GM12878 (cell line): ENCODE results near the gene OSBPL3. TPM values are rescaled to one million over a fixed set of nuclear protein-coding genes. Genes with fewer than 3 reads are reported as not detected.

Experiments
- ATAC-seq: fragments of 200-7000 bp; cut with Tn5 transposase; 3 replicates; pipeline ENCODE4 v1.9.1; 2020; ENCODE audit warnings: mild to moderate bottlenecking, moderate library complexity
- BruUV-seq: library from RNA; stranded (reverse); fragments of 400-500 nt; replicated peaks from 2 replicates; lab custom pipeline; 2021; lab: Mats Ljungman, UMichigan
- CTCF ChIA-PET: fragments of 300-600 bp; sonication (Branson Sonifier 250); formaldehyde crosslinking; extraction: SDS; loops from one replicate; lab custom pipeline; 2021; ENCODE audit warnings: inconsistent platforms; lab: Yijun Ruan, JAX
- POLR2A ChIA-PET: fragments of 350-600 bp; formaldehyde crosslinking; extraction: SDS; loops from one replicate; lab custom pipeline; 2021; ENCODE audit warnings: inconsistent platforms; lab: Charles Lee
- RAD21 ChIA-PET: fragments of 300-600 bp; sonication (Branson Sonifier 250); formaldehyde crosslinking; loops from one replicate; lab custom pipeline; 2023; ENCODE audit warnings: antibody characterized with exemption; ENCODE audit not compliant: unreplicated experiment; lab: Charles Lee
- SMC1A ChIA-PET: fragments of 300-600 bp; sonication (Branson Sonifier 250); formaldehyde crosslinking; loops from one replicate; lab custom pipeline; 2023; ENCODE audit not compliant: unreplicated experiment, uncharacterized antibody; lab: Charles Lee
- DNase-seq: peaks from one replicate; pipeline ENCODE4 v3.0.0-alpha.2; 2011; ENCODE audit warnings: low read depth, low spot score
- FAIRE-seq: peaks from 3 replicates; lab custom pipeline; 2011; peaks lifted over from hg19 to GRCh38; lab: Jason Lieb, UNC
- H2AFZ ChIP-seq: 2 replicates; pipeline ENCODE4 v1.6.0; 2011; ENCODE audit warnings: low read depth, low read length, control low read depth; ENCODE audit not compliant: control insufficient read depth
- H3K27ac ChIP-seq: 2 replicates; pipeline ENCODE4 v1.5.1; 2011; ENCODE audit warnings: control low read depth; ENCODE audit not compliant: control insufficient read depth, insufficient read depth
- H3K27me3 ChIP-seq, 2 experiments: replicated peaks in 1 of 2; 2 replicates each; pipeline versions ENCODE4 v1.6.0 to v1.6.1; 2011; ENCODE audit warnings: low read length in 1 of 2; ENCODE audit not compliant: control insufficient read depth in 2 of 2, insufficient read depth in 2 of 2
- H3K36me3 ChIP-seq, 2 experiments: 2 replicates each; pipeline ENCODE4 v1.5.1; 2011; ENCODE audit warnings: low read length in 1 of 2; ENCODE audit not compliant: control insufficient read depth in 2 of 2, insufficient read depth in 2 of 2
- H3K4me1 ChIP-seq: 2 replicates; pipeline ENCODE4 v1.6.1; 2011; ENCODE audit warnings: mild to moderate bottlenecking, low read length, moderate library complexity, mixed read lengths; ENCODE audit not compliant: control insufficient read depth, insufficient read depth
- H3K4me2 ChIP-seq: 2 replicates; pipeline ENCODE4 v1.6.0; 2011; ENCODE audit warnings: control low read depth; ENCODE audit not compliant: control insufficient read depth, insufficient read depth
- H3K4me3 ChIP-seq: fragments of 200-600 bp; sonication (generic); 2 replicates; pipeline ENCODE4 v1.5.1; 2016
- H3K79me2 ChIP-seq: 2 replicates; pipeline ENCODE4 v1.6.0; 2011; ENCODE audit warnings: low read length; ENCODE audit not compliant: control insufficient read depth, insufficient read depth
- H3K9ac ChIP-seq: 2 replicates; pipeline ENCODE4 v1.8.0; 2011; ENCODE audit warnings: low read length, control low read depth, mixed read lengths; ENCODE audit not compliant: control insufficient read depth, insufficient read depth
- H3K9me3 ChIP-seq: replicated peaks from 3 replicates; pipeline ENCODE4 v1.5.1; 2011; ENCODE audit warnings: mild to moderate bottlenecking, low read length; ENCODE audit not compliant: control insufficient read depth, insufficient read depth
- H4K20me1 ChIP-seq: 2 replicates; pipeline ENCODE4 v1.6.0; 2011; ENCODE audit not compliant: control insufficient read depth, insufficient read depth
- BCL11A ChIP-seq: IDR thresholded peaks from 2 replicates; pipeline ENCODE4 v1.6.1; 2011; ENCODE audit warnings: low read depth, low read length
- CBFB ChIP-seq: IDR thresholded peaks from 2 replicates; pipeline ENCODE4 v1.6.1; 2016; ENCODE audit warnings: antibody characterized with exemption, low read depth
- FOXK2 ChIP-seq: fragments of 450-650 bp; IDR thresholded peaks from 2 replicates; pipeline ENCODE4 v1.6.1; 2017; ENCODE audit warnings: mild to moderate bottlenecking, moderate library complexity
- JUND ChIP-seq: IDR thresholded peaks from 2 replicates; pipeline ENCODE4 v1.6.1; 2012; ENCODE audit warnings: low read depth, mild to moderate bottlenecking, low read length, improper control_type of control experiment, moderate library complexity
- MEF2B ChIP-seq: fragments of 450-650 bp; IDR thresholded peaks from 2 replicates; pipeline ENCODE4 v1.6.1; 2018; ENCODE audit warnings: mild to moderate bottlenecking, moderate library complexity; ENCODE audit not compliant: partially characterized antibody, poor library complexity, severe bottlenecking
- SMC3 ChIP-seq: IDR thresholded peaks from 2 replicates; pipeline ENCODE4 v1.6.1; 2011; ENCODE audit warnings: low read length, improper control_type of control experiment, borderline replicate concordance
- WGBS: methylation state at CpG from one replicate; pipeline ENCODE4 v1.1.6; 2016; ENCODE audit warnings: low lambda C conversion rate; ENCODE audit not compliant: insufficient replicate concordance, insufficient coverage; ENCODE audit errors: missing lambda C conversion rate; 5-methylcytosine and 5-hydroxymethylcytosine counted together
- in situ Hi-C: fragments of 300-500 bp; cut with MboI; formaldehyde crosslinking; loops from 9 replicates; pipeline ENCODE4 v1.14.3; 2018; ENCODE audit warnings: mixed read lengths
- intact Hi-C: fragments of 100-400 bp; cut with micrococcal nuclease; formaldehyde crosslinking; loops from one replicate; pipeline ENCODE4 v1.14.2; 2022; ENCODE audit not compliant: unreplicated experiment
- polyA plus RNA-seq, 11 experiments: library from polyadenylated mRNA; depleted of rRNA in 4 of 11; unstranded in 6 of 11; stranded (reverse) in 5 of 11; fragments of >200 nt; fragmentation: Nextera tagmentation in 4 of 11; fragmentation: Illumina TruSeq in 1 of 11; extraction: Ambion mirVana in 4 of 11; extraction: Trizol in 1 of 11; gene quantifications; 1 replicate in 1 of 11; 2 replicates in 10 of 11; pipeline versions ENCODE4 v1.2.1 to v1.2.3, GENCODE V29; 2011 to 2016; ENCODE audit warnings: inconsistent platforms in 2 of 11, missing spikeins in 2 of 11, low read depth in 1 of 11
- total RNA-seq, 4 experiments: library from RNA; depleted of rRNA in 3 of 4; stranded (reverse); fragments of >200 nt in 3 of 4; fragmentation: Illumina TruSeq in 1 of 4; extraction: Trizol in 1 of 4; gene quantifications; 2 replicates each; pipeline versions ENCODE4 v1.2.1 to v1.2.3, GENCODE V29; 2013 to 2021
- TF ChIP-seq, protein P1 (sequence below): fragments of 450-650 bp; conservative IDR thresholded peaks from 2 replicates; pipeline ENCODE4 v1.6.1; 2017; ENCODE audit warnings: mild to moderate bottlenecking, moderate library complexity
- TF ChIP-seq, protein P2 (sequence below): IDR thresholded peaks from 2 replicates; pipeline ENCODE4 v1.6.1; 2011; ENCODE audit warnings: low read depth, mild to moderate bottlenecking, low read length, moderate library complexity, borderline replicate concordance; ENCODE audit errors: extremely low read depth
- TF ChIP-seq, protein P3 (sequence below): fragments of 450-650 bp; IDR thresholded peaks from 2 replicates; pipeline ENCODE4 v1.6.1; 2017; ENCODE audit warnings: mild to moderate bottlenecking, moderate library complexity
- TF ChIP-seq, protein P4 (sequence below): fragments of 450-650 bp; IDR thresholded peaks from 2 replicates; pipeline ENCODE4 v1.6.1; 2017; ENCODE audit warnings: mild to moderate bottlenecking, moderate library complexity

Gene OSBPL3
- total and polyA plus RNA-seq, 10 of the 15 experiments (the other 5 are each of a cell fraction or from before 2014, with no cell fraction given): 6.1 to 46.6 (median 27.0) TPM

DNA sequence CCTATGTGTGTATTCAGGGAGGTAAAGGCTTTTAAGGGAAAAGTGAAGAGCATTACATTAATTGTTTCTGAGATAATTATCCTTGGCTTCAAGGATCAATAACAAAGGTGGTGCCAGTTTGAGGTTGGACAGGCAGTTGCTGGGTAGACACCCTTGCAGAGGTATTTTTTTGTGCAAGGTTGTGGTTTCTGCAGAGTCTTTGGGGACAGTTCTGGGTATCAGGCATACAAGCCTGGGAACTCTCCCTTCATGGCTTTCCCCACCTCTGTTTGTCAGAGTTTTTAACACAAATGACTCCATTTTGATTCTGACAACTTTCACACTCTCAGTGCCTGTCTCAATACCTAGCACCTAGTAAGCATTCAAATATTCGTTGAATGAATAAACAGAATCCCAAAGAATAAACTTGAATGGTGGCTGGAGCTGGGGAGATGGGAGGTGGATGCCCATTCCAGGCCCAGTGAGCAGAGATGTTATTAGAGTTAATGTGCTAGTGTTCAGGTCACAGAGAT is 7.4 kb upstream of the OSBPL3 start:
- H3K4me1 ChIP-seq: no peaks in the 10 kb centered on the region; the same call in 1 of the 2 replicates
- WGBS: 86% methylated on average over 1 of the region's 1 CpG
- in situ Hi-C loops (loop anchor here (5.0 kb wide), 1 partner anchor 75 kb away; no protein-coding TSS in a partner anchor), intact Hi-C loops (no loop called here)
- H3K4me3 ChIP-seq: no peak overlapping the region
- no peaks in the 10 kb centered on the region for H4K20me1 ChIP-seq
- no peak for DNase-seq
- SMC1A ChIA-PET: interaction anchor here (1.0 to 1.6 kb wide), 2 partner anchors 167 to 175 kb away, joined by 3 to 4 read pairs; no protein-coding TSS in a partner anchor
- no peak overlapping the region for H2AFZ ChIP-seq
- H3K36me3 ChIP-seq: no peaks in the 10 kb centered on the region
- no peak overlapping the region for H3K27ac ChIP-seq
- H3K79me2 ChIP-seq: no peaks in the 10 kb centered on the region
- peak; percentile 68 for ATAC-seq
- H3K9me3 ChIP-seq: no peaks in the 10 kb centered on the region
- RAD21 ChIA-PET: no interaction called here
- no TSS peak for BruUV-seq
- no peaks in the 10 kb centered on the region for H3K27me3 ChIP-seq
- TF ChIP-seq BCL11A (no peak), FOXK2 (no peak), MEF2B (peak; percentile 28), CBFB (no peak), SMC3 (no peak), JUND (no peak)
- TF ChIP-seq, protein P1, sequence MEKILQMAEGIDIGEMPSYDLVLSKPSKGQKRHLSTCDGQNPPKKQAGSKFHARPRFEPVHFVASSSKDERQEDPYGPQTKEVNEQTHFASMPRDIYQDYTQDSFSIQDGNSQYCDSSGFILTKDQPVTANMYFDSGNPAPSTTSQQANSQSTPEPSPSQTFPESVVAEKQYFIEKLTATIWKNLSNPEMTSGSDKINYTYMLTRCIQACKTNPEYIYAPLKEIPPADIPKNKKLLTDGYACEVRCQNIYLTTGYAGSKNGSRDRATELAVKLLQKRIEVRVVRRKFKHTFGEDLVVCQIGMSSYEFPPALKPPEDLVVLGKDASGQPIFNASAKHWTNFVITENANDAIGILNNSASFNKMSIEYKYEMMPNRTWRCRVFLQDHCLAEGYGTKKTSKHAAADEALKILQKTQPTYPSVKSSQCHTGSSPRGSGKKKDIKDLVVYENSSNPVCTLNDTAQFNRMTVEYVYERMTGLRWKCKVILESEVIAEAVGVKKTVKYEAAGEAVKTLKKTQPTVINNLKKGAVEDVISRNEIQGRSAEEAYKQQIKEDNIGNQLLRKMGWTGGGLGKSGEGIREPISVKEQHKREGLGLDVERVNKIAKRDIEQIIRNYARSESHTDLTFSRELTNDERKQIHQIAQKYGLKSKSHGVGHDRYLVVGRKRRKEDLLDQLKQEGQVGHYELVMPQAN: no peak
- TF ChIP-seq, protein P2, sequence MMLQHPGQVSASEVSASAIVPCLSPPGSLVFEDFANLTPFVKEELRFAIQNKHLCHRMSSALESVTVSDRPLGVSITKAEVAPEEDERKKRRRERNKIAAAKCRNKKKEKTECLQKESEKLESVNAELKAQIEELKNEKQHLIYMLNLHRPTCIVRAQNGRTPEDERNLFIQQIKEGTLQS: no peak
- TF ChIP-seq, protein P3, sequence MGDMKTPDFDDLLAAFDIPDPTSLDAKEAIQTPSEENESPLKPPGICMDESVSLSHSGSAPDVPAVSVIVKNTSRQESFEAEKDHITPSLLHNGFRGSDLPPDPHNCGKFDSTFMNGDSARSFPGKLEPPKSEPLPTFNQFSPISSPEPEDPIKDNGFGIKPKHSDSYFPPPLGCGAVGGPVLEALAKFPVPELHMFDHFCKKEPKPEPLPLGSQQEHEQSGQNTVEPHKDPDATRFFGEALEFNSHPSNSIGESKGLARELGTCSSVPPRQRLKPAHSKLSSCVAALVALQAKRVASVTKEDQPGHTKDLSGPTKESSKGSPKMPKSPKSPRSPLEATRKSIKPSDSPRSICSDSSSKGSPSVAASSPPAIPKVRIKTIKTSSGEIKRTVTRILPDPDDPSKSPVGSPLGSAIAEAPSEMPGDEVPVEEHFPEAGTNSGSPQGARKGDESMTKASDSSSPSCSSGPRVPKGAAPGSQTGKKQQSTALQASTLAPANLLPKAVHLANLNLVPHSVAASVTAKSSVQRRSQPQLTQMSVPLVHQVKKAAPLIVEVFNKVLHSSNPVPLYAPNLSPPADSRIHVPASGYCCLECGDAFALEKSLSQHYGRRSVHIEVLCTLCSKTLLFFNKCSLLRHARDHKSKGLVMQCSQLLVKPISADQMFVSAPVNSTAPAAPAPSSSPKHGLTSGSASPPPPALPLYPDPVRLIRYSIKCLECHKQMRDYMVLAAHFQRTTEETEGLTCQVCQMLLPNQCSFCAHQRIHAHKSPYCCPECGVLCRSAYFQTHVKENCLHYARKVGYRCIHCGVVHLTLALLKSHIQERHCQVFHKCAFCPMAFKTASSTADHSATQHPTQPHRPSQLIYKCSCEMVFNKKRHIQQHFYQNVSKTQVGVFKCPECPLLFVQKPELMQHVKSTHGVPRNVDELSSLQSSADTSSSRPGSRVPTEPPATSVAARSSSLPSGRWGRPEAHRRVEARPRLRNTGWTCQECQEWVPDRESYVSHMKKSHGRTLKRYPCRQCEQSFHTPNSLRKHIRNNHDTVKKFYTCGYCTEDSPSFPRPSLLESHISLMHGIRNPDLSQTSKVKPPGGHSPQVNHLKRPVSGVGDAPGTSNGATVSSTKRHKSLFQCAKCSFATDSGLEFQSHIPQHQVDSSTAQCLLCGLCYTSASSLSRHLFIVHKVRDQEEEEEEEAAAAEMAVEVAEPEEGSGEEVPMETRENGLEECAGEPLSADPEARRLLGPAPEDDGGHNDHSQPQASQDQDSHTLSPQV: peak; percentile 93
- TF ChIP-seq, protein P4, sequence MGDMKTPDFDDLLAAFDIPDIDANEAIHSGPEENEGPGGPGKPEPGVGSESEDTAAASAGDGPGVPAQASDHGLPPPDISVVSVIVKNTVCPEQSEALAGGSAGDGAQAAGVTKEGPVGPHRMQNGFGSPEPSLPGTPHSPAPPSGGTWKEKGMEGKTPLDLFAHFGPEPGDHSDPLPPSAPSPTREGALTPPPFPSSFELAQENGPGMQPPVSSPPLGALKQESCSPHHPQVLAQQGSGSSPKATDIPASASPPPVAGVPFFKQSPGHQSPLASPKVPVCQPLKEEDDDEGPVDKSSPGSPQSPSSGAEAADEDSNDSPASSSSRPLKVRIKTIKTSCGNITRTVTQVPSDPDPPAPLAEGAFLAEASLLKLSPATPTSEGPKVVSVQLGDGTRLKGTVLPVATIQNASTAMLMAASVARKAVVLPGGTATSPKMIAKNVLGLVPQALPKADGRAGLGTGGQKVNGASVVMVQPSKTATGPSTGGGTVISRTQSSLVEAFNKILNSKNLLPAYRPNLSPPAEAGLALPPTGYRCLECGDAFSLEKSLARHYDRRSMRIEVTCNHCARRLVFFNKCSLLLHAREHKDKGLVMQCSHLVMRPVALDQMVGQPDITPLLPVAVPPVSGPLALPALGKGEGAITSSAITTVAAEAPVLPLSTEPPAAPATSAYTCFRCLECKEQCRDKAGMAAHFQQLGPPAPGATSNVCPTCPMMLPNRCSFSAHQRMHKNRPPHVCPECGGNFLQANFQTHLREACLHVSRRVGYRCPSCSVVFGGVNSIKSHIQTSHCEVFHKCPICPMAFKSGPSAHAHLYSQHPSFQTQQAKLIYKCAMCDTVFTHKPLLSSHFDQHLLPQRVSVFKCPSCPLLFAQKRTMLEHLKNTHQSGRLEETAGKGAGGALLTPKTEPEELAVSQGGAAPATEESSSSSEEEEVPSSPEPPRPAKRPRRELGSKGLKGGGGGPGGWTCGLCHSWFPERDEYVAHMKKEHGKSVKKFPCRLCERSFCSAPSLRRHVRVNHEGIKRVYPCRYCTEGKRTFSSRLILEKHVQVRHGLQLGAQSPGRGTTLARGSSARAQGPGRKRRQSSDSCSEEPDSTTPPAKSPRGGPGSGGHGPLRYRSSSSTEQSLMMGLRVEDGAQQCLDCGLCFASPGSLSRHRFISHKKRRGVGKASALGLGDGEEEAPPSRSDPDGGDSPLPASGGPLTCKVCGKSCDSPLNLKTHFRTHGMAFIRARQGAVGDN: peak; percentile 92
- TF ChIP-seq, all 136 proteins: peak for 3
- CTCF ChIA-PET: interaction anchor here (9.8 kb wide), 1 partner anchor 105 kb away, joined by 112 read pairs; no protein-coding TSS in a partner anchor
- no peak for FAIRE-seq
- POLR2A ChIA-PET: no interaction called here
- no peak overlapping the region for H3K4me2 ChIP-seq
- H3K9ac ChIP-seq: no peak overlapping the region
